Activated naive CD8-positive, alpha-beta T cell treated with anti-CD3 and anti-CD28 coated beads, Interleukin-2, amount 10 ng/mL, durations not matched to agents 7 days and 5 days (primary cell): Measurements from ENCODE around the gene ST6GALNAC1. TPM values are rescaled to one million over a fixed set of nuclear protein-coding genes. Genes with fewer than 3 reads are reported as not detected.
"Not testable (repeated sequence)": the region's sequence is repeated elsewhere in the genome, so short reads cannot be mapped to it uniquely, and the experiment has no call there.

Experiments used
- ATAC-seq: fragments of 150-1000 bp; cut with Tn5 transposase; one replicate; pipeline ENCODE4 v1.10.0; 2021; ENCODE audit warnings: low read depth, moderate library complexity
- POLR2A ChIA-PET: fragments of 350-600 bp; sonication (Branson Sonifier 250); formaldehyde crosslinking; loops from one replicate; lab custom pipeline; 2021; ENCODE audit warnings: antibody characterized with exemption; lab: Charles Lee
- DNase-seq: peaks from one replicate; pipeline ENCODE4 v3.0.0; 2021
- H3K27ac Mint-ChIP-seq: one replicate; pipeline ENCODE4 v1.8.0; 2022; ENCODE audit warnings: mild to moderate bottlenecking, mixed read lengths
- H3K27me3 Mint-ChIP-seq: one replicate; pipeline ENCODE4 v1.8.0; 2022; ENCODE audit warnings: mild to moderate bottlenecking, moderate library complexity, mixed read lengths
- H3K36me3 Mint-ChIP-seq: one replicate; pipeline ENCODE4 v1.8.0; 2021; ENCODE audit warnings: mild to moderate bottlenecking, mixed read lengths
- H3K4me1 Mint-ChIP-seq: one replicate; pipeline ENCODE4 v1.8.0; 2021; ENCODE audit warnings: mixed read lengths
- H3K4me3 Mint-ChIP-seq: one replicate; pipeline ENCODE4 v1.8.0; 2022; ENCODE audit warnings: mild to moderate bottlenecking, moderate library complexity, mixed read lengths
- H3K9me3 Mint-ChIP-seq: one replicate; pipeline ENCODE4 v1.8.0; 2021; ENCODE audit warnings: mixed read lengths
- total RNA-seq, 2 experiments: library from RNA; stranded (reverse); gene quantifications; one replicate each; pipeline ENCODE4 v1.2.3, GENCODE V29; 2021

The ST6GALNAC1 gene
- total RNA-seq, 2 experiments from 2014 or later, result not detected

DNA sequence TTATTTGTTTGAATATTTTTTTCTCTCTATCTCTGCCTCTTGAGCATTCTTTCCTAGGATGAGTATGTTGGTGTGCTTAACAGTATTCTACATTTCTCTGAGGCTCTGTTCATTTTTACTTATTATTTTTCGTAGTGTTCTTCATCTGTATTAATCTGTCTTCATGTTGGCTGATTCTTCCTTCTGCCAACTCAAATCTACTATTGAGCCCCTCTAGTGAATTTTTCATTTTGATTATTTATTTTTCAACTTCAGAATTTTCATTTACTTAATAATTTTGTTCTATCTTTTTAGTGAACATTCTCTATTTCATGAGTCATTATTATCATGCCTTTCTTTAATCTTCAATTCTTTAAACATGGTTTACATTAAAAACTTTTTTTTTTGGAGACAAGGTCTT is 3.2 kb upstream of the ST6GALNAC1 start:
- Mint-ChIP-seq H3K27ac (no peak overlapping the region), H3K9me3 (peaks cover 4% of the 10 kb centered on the region), H3K4me3 (no peak overlapping the region), H3K27me3 (peaks cover 16% of the 10 kb centered on the region), H3K4me1 (peaks cover 5% of the 10 kb centered on the region), H3K36me3 (no peaks in the 10 kb centered on the region)
- no peak for ATAC-seq
- POLR2A ChIA-PET, result no interaction called here
- no peak for DNase-seq

DNA sequence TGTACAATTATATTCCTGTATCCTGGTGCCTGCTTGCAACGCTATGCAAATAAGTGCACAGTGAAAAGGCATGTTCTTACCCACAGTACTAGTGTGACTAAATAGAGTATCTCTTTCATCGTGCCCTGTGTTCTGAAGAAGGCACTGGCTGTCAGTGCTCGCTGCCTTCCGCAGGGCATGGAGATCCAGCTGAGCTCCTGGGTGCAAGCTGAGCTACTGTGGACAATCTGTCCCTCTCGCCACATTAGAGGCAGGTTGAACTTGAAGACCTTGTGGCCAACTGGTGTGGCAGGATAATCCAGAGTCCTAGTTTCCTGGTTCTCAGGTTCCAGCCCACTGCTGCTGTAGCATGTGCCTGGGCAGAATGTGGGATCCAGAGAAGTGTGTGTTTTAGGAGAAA is 1.9 kb upstream of the ST6GALNAC1 start:
- peaks cover 19% of the 10 kb centered on the region for H3K27me3 Mint-ChIP-seq
- no peak overlapping the region for H3K27ac Mint-ChIP-seq
- POLR2A ChIA-PET, result no interaction called here
- no peak for DNase-seq
- H3K9me3 Mint-ChIP-seq, result peaks cover 4% of the 10 kb centered on the region
- no peak overlapping the region for H3K4me3 Mint-ChIP-seq
- no peak for ATAC-seq
- peaks cover 3% of the 10 kb centered on the region for H3K4me1 Mint-ChIP-seq
- no peaks in the 10 kb centered on the region for H3K36me3 Mint-ChIP-seq

DNA sequence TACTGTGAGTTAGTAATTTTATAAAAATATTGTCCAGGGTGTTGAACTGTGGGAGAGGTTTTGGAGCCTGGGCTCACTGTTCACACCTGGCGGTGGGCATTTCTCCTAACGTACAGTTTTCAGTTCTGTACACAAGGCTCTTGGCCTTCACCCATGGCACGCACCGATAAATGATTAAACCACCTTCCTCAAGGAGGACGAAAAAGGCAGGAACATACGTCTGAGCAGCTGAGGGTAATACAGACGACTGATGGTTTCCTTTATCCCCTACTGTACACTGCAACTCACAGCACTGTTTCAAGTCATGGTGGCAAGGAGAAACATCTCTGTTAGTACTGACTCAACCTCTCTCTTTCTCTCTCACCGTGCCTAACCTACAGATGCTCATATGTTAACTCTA is 1.4 kb upstream of the ST6GALNAC1 start:
- no peak overlapping the region for H3K27ac Mint-ChIP-seq

DNA sequence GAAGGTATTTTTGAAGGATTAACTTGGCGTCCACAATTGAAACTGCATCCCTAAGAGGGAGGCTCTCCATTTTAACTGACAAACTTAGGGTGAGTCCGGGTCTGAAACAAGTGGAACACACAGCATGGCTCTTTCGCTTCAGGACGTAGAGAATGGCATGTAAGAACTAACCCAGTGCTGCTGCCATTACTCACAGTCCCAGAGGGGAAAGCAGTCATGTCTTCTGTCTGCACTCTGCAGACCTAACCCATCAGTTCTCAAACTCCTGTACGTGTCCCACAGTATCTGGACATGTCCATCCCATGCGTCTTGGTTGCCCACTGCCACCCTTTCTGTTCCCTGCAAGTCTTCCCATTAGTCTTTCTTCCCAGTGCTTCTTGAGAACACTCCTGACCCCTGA is 563 bp downstream of the ST6GALNAC1 start:
- Mint-ChIP-seq H3K9me3 (peaks cover 4% of the 10 kb centered on the region), H3K27ac (no peak overlapping the region), H3K4me1 (peaks cover 3% of the 10 kb centered on the region), H3K4me3 (no peak overlapping the region), H3K27me3 (peaks cover 16% of the 10 kb centered on the region), H3K36me3 (no peaks in the 10 kb centered on the region)
- DNase-seq, result no peak
- no peak for ATAC-seq
- POLR2A ChIA-PET, result no interaction called here

More for the DNA sequence above, 1.4 kb upstream of the ST6GALNAC1 start:
- Mint-ChIP-seq H3K4me1 (peaks cover 3% of the 10 kb centered on the region), H3K9me3 (peaks cover 4% of the 10 kb centered on the region), H3K4me3 (no peak overlapping the region), H3K27me3 (peaks cover 19% of the 10 kb centered on the region), H3K36me3 (no peaks in the 10 kb centered on the region)
- POLR2A ChIA-PET, result no interaction called here
- DNase-seq, result no peak
- no peak for ATAC-seq

DNA sequence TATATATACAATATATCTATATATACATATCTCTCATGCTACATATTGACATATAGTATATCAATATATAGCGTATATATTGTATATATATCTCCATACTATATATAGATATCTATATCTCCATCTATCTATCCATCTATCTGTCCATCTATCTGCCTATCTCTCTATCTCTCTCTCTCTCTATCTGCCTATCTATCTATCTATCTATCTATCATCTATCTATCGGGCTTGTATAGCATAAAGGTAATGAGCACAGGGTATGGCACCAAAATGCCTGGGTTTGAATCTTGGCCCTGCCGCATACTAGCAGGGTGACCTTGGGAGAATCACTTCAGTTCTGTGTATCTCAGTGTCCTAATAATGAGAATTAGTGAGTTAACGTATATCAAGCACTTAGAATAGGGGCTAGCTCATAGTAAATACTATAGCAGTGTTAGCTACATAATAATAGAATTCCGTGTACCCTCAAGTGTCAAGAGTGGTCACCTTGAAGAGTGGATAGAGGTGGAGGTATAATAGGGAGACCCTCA is 1.5 kb downstream of the ST6GALNAC1 start:
- DNase-seq, result no peak
- POLR2A ChIA-PET, result no interaction called here
- no peak overlapping the region for H3K4me3 Mint-ChIP-seq
- H3K9me3 Mint-ChIP-seq, result peaks cover 3% of the 10 kb centered on the region
- H3K36me3 Mint-ChIP-seq, result no peaks in the 10 kb centered on the region
- H3K27ac Mint-ChIP-seq, result no peak overlapping the region
- H3K4me1 Mint-ChIP-seq, result peaks cover 3% of the 10 kb centered on the region
- H3K27me3 Mint-ChIP-seq, result peaks cover 20% of the 10 kb centered on the region
- ATAC-seq, result no peak

DNA sequence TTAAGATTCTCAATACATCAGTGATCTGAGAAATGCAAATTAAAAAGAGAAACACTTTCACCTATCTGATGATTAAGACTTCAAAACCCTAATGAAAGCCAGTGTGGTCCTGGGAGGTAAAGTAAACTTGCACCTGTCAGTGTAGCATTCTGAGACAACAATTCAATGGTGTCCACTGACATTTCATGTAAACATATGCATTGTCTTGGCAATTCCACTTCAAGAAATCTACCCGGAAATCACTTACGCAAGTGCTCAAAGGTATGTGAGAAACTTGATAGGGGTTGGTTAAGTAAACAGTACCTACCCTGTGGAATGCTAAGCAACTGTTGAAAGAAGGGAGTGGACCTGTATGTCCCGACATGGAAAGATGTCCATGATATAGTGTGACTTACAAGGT is 2.1 kb downstream of the ST6GALNAC1 start:
- Mint-ChIP-seq H3K27me3 (peaks cover 15% of the 10 kb centered on the region), H3K36me3 (no peaks in the 10 kb centered on the region), H3K9me3 (peaks cover 1% of the 10 kb centered on the region), H3K4me1 (peaks cover 3% of the 10 kb centered on the region), H3K4me3 (no peak overlapping the region), H3K27ac (no peak overlapping the region)
- ATAC-seq (no peak), DNase-seq (no peak)
- POLR2A ChIA-PET, result interaction anchor here (0.6 kb wide), 1 partner anchor 22 kb away, joined by 4 read pairs; no protein-coding TSS in a partner anchor

DNA sequence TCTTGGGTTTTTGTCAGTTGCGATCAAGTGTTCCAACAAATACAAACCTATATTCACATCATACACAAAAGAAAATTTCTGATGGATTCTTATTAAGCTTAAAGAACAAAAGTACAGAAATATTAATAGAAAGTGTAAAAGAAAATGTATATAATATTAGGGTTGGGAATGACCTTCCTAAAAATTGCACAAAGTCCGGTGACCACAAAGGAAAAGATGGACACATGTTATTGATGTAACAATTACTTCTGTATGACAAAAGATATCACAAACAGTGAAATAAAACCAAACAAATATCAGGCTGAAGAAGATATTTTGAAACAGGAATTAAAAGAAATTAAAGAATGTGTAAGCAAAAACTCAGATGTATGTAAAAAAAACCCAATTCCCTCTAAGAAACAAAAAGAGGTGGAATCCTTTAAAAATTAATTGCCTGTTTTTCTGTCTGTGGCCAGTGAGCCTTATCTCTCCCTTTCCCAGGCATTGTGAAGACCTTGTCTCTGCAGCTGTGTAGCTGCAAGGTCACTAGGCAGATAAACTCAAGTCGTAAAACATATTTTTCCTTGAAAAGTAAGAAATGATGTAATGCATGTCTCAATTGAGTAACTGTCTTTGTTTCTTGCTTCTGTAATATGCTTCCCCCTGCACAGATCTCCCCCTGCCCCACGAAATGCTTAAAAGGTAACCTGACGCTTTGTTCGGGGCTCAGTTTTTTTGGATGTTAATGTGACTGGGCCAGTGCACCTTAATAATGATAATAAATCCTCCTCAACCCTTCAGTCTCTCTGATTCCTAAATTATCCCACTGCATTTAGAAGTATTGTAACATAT is 2.8 kb downstream of the ST6GALNAC1 start:
- Mint-ChIP-seq H3K27me3 (peaks cover 11% of the 10 kb centered on the region), H3K36me3 (no peaks in the 10 kb centered on the region), H3K9me3 (no peaks in the 10 kb centered on the region), H3K4me1 (peaks cover 3% of the 10 kb centered on the region), H3K4me3 (no peak overlapping the region), H3K27ac (no peak overlapping the region)
- DNase-seq, result no peak
- POLR2A ChIA-PET, result interaction anchor here (0.6 kb wide), 1 partner anchor 23 kb away, joined by 4 read pairs; no protein-coding TSS in a partner anchor
- no peak for ATAC-seq

DNA sequence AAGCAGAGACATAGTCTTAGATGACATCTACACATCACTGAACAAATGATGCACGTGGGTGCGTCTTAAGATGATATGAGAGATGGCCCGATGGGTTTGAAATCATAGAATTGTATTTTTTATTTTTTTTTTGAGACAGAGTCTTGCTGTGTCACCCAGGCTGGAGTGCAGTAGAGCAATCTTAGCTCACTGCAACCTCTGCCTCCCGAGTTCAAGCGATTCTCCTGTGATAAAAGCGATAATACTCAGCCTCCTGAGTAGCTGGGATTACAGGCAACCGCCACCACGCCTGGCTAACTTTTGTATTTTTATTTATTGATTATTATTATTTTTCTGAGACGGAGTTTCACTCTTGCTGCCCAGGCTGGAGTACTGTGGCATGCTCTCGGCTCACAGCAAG is 5.3 kb downstream of the ST6GALNAC1 start:
- Mint-ChIP-seq H3K4me1 (peaks cover 2% of the 10 kb centered on the region), H3K27ac (no peak overlapping the region), H3K4me3 (no peak overlapping the region), H3K9me3 (no peaks in the 10 kb centered on the region), H3K27me3 (peaks cover 11% of the 10 kb centered on the region), H3K36me3 (no peaks in the 10 kb centered on the region)
- POLR2A ChIA-PET, result no interaction called here
- DNase-seq, result no peak
- ATAC-seq, result no peak

DNA sequence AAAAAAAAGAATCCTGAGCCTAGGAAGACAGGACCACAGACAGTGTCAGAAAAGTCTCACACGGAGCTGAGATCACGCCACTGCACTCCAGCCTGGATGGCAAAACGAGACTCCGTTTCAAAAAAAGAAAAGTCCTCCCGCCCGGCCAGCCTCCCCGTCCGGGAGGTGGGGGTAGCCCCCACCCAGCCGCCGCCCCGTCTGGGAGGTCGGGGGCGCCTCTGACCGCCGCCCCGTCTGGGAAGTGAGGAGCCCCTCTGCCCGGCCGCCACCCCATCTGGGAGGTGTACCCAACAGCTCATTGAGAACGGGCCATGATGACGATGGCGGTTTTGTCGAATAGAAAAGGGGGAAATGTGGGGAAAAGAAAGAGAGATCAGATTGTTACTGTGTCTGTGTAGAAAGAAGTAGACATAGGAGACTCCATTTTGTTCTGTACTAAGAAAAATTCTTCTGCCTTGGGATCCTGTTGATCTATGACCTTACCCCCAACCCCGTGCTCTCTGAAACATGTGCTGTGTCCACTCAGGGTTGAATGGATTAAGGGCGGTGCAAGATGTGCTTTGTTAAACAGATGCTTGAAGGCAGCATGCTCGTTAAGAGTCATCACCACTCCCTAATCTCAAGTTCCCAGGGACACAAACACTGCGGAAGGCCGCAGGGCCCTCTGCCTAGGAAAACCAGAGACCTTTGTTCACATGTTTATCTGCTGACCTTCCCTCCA is 6.9 kb downstream of the ST6GALNAC1 start:
- H3K4me3 Mint-ChIP-seq, H3K9me3 Mint-ChIP-seq, ATAC-seq, H3K4me1 Mint-ChIP-seq, POLR2A ChIA-PET, DNase-seq, H3K27ac Mint-ChIP-seq, H3K36me3 Mint-ChIP-seq: not testable (repeated sequence)
- peaks cover 15% of the 10 kb centered on the region for H3K27me3 Mint-ChIP-seq

DNA sequence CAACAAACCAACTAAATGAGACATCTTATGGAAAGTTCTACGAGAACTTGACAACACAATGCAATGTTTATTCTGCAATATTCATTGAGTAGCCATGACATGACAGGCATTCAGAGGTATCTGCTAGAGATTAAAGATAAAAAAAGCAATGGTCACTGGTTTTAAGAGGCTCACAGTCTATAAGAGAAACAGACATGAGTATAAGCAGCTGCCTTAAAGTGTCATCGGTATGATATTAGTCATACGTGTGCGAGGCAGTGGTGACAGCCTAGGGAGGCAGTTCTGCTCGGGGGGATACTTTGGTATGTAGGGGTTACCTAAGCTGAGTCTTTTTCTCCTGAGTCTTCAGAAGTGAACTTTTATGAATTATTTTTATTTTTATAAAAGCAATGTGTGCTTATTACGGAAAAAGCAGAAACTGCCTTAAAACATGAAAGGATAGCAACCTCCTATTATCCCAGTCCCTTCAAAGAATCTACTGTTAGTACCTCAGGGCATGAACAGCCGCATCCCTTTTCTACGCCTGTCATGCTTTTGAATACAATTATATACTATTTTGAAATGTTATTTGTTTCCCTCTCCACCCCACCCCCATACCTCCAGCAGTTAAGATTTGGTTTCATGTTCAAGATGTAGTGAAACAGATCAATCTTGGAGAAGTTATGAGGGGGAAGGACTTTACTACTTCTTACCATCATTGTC is 7.7 kb downstream of the ST6GALNAC1 start:
- Mint-ChIP-seq H3K4me1 (no peaks in the 10 kb centered on the region), H3K27ac (no peak overlapping the region), H3K27me3 (peaks cover 9% of the 10 kb centered on the region), H3K9me3 (no peaks in the 10 kb centered on the region), H3K4me3 (no peak overlapping the region), H3K36me3 (no peaks in the 10 kb centered on the region)
- POLR2A ChIA-PET, result no interaction called here
- ATAC-seq (no peak), DNase-seq (no peak)

DNA sequence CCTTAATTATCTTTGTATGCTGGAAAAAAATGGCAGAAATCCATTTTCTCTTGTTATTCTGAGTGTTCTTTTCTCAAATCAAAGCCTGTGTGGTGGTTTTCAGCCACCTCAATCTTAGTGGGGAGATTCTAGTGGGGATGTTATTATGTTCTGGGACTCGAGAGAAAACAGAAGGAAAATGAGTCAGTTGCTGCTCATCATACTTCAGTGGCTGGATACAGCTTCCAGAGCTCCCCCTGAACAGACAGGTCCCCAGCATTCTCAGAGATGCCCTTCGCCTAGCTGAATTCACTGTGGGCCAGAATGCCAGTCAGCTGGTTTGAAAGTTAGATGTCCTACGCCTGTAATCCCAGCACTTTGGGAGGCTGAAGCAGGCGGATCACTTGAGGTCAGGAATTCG is 8.5 kb downstream of the ST6GALNAC1 start:
- POLR2A ChIA-PET, result no interaction called here
- no peak overlapping the region for H3K4me3 Mint-ChIP-seq

DNA sequence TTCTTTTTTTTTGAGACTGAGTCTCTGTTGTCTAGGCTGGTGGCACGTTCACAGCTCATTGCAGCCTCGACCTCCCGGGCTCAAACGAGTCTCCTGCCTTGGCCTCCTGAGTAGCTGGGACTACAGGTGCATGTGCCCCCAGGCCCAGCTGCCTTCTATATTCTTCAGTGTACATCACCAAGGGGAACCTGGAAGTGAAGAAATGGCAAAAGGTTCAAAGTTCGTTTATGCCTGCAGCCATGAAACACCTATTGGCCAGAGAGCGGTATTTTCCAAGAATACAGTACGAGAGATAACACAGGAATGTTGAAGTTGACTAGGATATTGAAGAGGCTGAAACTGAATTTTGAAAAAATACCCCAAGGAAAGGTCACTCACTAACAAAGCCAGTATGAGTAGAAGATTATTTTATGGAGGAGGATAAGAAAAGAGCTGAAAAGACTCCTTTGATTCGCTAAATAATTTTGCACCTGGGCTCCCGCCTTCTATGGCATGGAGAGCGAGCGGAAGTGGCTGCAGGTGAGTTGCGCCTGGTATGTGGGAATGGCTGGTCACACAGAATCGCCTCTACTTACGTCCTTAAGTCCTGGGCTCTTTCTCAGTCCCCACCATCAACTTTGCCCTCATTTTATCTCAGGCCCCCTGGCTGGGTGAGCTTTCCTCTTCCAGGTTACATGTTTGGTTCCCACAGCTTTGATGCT is 9.8 kb downstream of the ST6GALNAC1 start:
- H3K36me3 Mint-ChIP-seq, result no peaks in the 10 kb centered on the region
- no peak overlapping the region for H3K27ac Mint-ChIP-seq
- ATAC-seq, result no peak
- POLR2A ChIA-PET, result no interaction called here
- H3K27me3 Mint-ChIP-seq, result peaks cover 9% of the 10 kb centered on the region
- no peak overlapping the region for H3K4me3 Mint-ChIP-seq
- H3K4me1 Mint-ChIP-seq, result no peaks in the 10 kb centered on the region
- no peaks in the 10 kb centered on the region for H3K9me3 Mint-ChIP-seq
- DNase-seq, result no peak

More for the DNA sequence above, 8.5 kb downstream of the ST6GALNAC1 start:
- DNase-seq (no peak), ATAC-seq (no peak)
- H3K27ac Mint-ChIP-seq, result no peak overlapping the region
- no peaks in the 10 kb centered on the region for H3K4me1 Mint-ChIP-seq
- H3K27me3 Mint-ChIP-seq, result peaks cover 9% of the 10 kb centered on the region
- no peaks in the 10 kb centered on the region for H3K9me3 Mint-ChIP-seq
- no peaks in the 10 kb centered on the region for H3K36me3 Mint-ChIP-seq
